Measurements from ENCODE around the gene CRYBG3.

CRYBG3 gene

GRCh38 chr3:97821774-97822358 is at the start of gene CRYBG3:
Gene CRYBG3 (plus strand): TSS chr3:97822011. CDS start chr3:97822207, 196 bp downstream.
- FAIRE-seq = peak; percentile 69
- peak; percentile 84 for DNase-seq (ENCODE audit: extremely low spot score, insufficient read length, low read depth)

GRCh38 chr3:97772926-97773325 is 48.9 kb upstream of the CRYBG3 start:
- DNase-seq (ENCODE audit: extremely low spot score, insufficient read length, low read depth) (no peak), FAIRE-seq (no peak)

GRCh38 chr3:97778152-97778551 is 43.7 kb upstream of the CRYBG3 start:
- no peak for FAIRE-seq

GRCh38 chr3:97793420-97794019 is 28.3 kb upstream of the CRYBG3 start:
- FAIRE-seq = peak; percentile 80
- DNase-seq (ENCODE audit: extremely low spot score, insufficient read length, low read depth) = peak; percentile 1

More at GRCh38 chr3:97778152-97778551, 43.7 kb upstream of the CRYBG3 start:
- no peak for DNase-seq (ENCODE audit: extremely low spot score, insufficient read length, low read depth)

GRCh38 chr3:97795951-97796350 is 25.9 kb upstream of the CRYBG3 start:
- FAIRE-seq (no peak), DNase-seq (ENCODE audit: extremely low spot score, insufficient read length, low read depth) (no peak)

DNA sequence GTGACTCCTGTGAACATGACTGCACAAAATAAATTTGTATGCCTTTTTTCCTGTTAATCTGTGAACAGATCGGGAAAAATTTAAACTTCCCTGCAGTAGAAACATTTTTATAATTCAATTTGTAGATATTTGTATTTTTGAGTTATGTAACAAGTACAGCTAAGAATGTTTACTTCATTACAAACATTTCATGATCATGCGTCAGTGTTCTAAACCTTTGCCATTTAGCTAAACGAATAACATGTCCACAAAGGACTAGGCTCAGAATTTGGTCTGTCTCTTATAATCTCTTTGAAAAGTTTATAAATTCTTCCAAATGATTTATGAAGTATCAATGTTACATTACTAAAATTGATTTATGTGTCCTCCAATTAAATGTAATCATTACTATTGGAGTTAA is 17.3 kb upstream of the CRYBG3 start:
- FAIRE-seq (no peak), DNase-seq (ENCODE audit: extremely low spot score, insufficient read length, low read depth) (no peak)

- DNase-seq (ENCODE audit: extremely low spot score, insufficient read length, low read depth) (no peak), FAIRE-seq (no peak)
These were observed 10.9 kb upstream of the CRYBG3 start for GRCh38 chr3:97810779-97811390.

- DNase-seq (ENCODE audit: extremely low spot score, insufficient read length, low read depth) (no peak), FAIRE-seq (peak; percentile 29)
These were observed 6.5 kb upstream of the CRYBG3 start for GRCh38 chr3:97815149-97815917.

DNA sequence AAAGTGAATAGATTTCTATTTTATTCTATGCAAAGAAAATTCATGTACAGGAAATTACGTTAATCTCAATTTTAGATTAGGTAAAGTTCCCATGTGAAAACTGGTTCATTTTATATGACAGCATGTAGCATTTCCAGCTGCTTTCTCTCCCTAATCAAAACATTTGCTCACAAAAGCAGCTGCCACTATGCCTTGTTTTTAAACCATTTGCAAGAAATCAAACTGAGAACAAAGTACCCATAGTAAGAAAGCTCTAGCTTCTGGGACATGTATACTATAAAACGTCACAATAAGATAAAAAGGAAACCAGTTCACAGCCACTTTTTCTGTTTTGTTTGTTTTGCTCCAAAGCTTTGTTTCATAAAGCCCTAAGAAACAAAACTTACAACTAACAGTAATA is 5.0 kb upstream of the CRYBG3 start:
- DNase-seq (ENCODE audit: extremely low spot score, insufficient read length, low read depth) = no peak
- no peak for FAIRE-seq

DNA sequence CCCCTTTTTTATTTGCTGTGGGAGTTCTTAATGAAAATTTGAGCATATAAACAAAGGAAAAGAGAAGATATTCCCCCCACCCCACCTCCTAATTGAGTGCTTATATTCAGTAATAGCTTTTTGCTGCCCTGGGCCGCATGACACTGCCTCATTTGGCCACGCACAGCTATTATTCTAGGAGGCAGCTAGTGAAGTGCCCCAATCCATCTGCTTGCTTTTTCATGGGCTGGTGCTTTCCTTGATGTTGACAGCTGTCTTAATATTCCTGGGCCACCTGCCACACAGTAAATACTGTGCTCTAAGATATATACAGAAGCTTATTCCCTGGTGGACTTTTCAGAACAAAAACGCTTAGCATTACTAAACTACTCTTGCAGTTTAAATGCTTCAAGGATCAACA is 3.8 kb upstream of the CRYBG3 start:
- no peak for DNase-seq (ENCODE audit: extremely low spot score, insufficient read length, low read depth)
- no peak for FAIRE-seq

GRCh38 chr3:97820780-97821179 is 1.0 kb upstream of the CRYBG3 start:
- no peak for FAIRE-seq
- DNase-seq (ENCODE audit: extremely low spot score, insufficient read length, low read depth) = no peak

DNA sequence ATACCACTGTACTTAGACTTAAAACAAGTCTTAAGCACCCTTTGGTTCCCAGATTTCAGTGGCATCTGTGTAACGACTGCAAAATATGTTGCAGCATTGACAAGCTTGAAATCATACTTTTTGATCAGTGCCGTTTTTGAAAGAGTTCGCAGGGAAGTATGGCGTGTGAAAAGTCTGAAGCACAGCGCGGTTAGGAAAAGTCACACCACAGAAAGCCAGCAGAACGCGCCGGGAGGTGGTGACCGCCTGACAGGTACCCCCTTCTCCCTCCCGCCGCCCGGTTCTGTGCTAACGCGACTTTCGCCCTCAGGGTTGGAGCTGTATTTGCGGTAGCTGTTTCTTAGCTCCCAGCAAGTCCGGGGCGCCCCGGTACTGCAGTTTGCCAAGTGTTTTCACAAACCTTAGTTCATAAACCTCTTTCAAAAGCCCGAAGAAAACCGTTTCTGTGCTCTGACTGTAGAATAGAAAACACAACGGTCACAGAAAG is 481 bp upstream of the CRYBG3 start:
- FAIRE-seq (peak; percentile 45), DNase-seq (ENCODE audit: extremely low spot score, insufficient read length, low read depth) (no peak)

- FAIRE-seq (no peak), DNase-seq (ENCODE audit: extremely low spot score, insufficient read length, low read depth) (no peak)
These were observed 556 bp downstream of the CRYBG3 start for GRCh38 chr3:97822359-97822775.

DNA sequence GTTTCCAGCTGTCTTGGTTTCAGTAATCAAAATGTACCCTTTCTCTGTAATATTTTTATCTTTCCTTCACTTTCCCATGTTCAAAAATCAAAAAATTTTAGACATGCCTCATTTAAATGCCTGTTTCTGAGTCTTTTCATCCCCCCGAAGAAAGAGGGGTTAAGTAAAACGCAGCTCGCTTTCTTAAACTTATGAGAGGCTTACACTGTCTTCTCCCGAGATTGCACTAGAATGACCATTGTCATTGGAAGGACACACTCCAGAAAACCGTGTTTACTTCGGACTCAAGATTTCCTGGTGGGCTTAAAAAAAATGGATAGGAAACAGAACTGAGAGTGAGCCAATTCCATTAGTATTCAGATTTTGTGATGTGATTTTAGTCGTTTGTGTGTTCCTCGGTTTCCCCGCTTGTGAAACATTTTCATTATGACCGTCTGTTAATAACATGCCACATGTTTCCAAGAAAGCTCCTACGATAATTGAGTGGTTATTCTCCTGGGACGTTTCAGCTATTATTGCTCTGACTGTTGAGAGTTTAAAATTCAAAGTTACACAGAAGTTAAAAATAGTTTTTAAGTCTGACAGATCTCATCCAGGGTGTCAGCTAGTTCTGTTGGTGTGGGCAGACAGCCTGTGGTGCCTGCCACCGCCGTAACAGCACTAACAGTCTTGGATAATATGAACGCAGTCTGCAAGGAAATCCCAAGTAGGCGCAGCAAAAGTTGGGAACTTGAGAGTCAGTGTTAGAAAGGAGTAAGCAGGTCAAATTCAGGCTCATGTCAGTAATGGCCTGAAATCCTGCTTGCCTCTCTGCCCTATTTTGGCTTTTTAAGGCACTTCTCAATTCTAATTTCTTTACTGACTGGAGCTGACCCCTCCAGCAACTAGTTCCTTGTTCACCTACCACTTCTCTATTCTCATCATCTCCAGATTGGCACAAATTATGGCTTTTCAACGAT is 1.5 kb downstream of the CRYBG3 start:
- DNase-seq (ENCODE audit: extremely low spot score, insufficient read length, low read depth) = no peak
- no peak for FAIRE-seq

GRCh38 chr3:97825101-97825500 is 3.3 kb downstream of the CRYBG3 start:
- FAIRE-seq = no peak

GRCh38 chr3:97827741-97828471 is 6.1 kb downstream of the CRYBG3 start:
- FAIRE-seq (no peak), DNase-seq (ENCODE audit: extremely low spot score, insufficient read length, low read depth) (no peak)

More at GRCh38 chr3:97825101-97825500, 3.3 kb downstream of the CRYBG3 start:
- no peak for DNase-seq (ENCODE audit: extremely low spot score, insufficient read length, low read depth)

- DNase-seq (ENCODE audit: extremely low spot score, insufficient read length, low read depth) (no peak), FAIRE-seq (no peak)
These were observed 7.4 kb downstream of the CRYBG3 start for GRCh38 chr3:97829198-97829597.

GRCh38 chr3:97830638-97831037 is 8.8 kb downstream of the CRYBG3 start:
- DNase-seq (ENCODE audit: extremely low spot score, insufficient read length, low read depth) (no peak), FAIRE-seq (no peak)

DNA sequence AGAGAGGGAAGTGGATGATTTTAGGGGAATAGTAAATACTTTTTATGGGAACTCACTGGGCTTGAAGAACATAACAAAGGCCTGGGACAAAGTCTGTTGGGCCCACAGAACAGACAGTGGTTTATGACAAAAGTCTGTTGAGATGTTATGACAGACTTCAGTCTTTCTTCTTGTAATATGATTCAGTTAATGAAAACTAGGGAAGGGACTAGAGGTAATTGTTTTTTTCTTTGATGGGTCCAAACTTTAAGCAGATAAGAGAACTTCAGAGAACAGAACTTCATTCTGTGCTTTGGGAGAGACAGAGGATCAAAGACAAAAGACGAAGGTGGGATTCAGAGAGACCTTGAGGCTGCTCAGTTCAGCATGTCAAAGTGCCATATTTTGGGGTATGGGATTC is 9.3 kb downstream of the CRYBG3 start:
- DNase-seq (ENCODE audit: extremely low spot score, insufficient read length, low read depth) (no peak), FAIRE-seq (no peak)

Measured in GM18507 (cell line).